CD14-positive monocyte (primary cell): ENCODE results near the gene ARHGEF16. TPM values are rescaled to one million over a fixed set of nuclear protein-coding genes. Genes with fewer than 3 reads are reported as not detected.

Experiments used
- DNase-seq, 3 donors: peaks; one replicate each; pipeline ENCODE4 v3.0.0-alpha.2; 2011 to 2022
- H2AFZ ChIP-seq: 2 replicates; pipeline ENCODE4 v1.6.0; 2012; ENCODE audit warnings: mild to moderate bottlenecking, low read depth, low read length, inconsistent platforms; ENCODE audit not compliant: insufficient read depth, poor library complexity, severe bottlenecking
- H3K27ac ChIP-seq, 2 donors: 1 replicate in 1 of 2; 2 replicates in 1 of 2; pipeline ENCODE4 v1.5.1; 2012 to 2013; ENCODE audit warnings: low read length in 2 of 2, control low read depth in 1 of 2, inconsistent platforms in 1 of 2, low read depth in 1 of 2, mild to moderate bottlenecking in 1 of 2
- H3K27me3 ChIP-seq, 2 donors: one replicate each; pipeline versions ENCODE4 v1.6.0 to v1.6.1; 2011 to 2013; ENCODE audit warnings: low read length in 2 of 2; ENCODE audit not compliant: control insufficient read depth in 2 of 2, insufficient read depth in 2 of 2
- H3K36me3 ChIP-seq, 2 donors: replicated peaks in 1 of 2; 1 replicate in 1 of 2; 2 replicates in 1 of 2; pipeline versions ENCODE4 v1.5.1 to v1.6.1; 2012 to 2013; ENCODE audit warnings: low read length in 2 of 2, control low read depth in 1 of 2, inconsistent platforms in 1 of 2, mild to moderate bottlenecking in 1 of 2; ENCODE audit not compliant: insufficient read depth in 2 of 2, control insufficient read depth in 1 of 2
- H3K4me1 ChIP-seq, 2 donors: 1 replicate in 1 of 2; 2 replicates in 1 of 2; pipeline versions ENCODE4 v1.5.1 to v1.6.1; 2012 to 2013; ENCODE audit warnings: low read length in 2 of 2, control low read depth in 1 of 2, inconsistent platforms in 1 of 2, mild to moderate bottlenecking in 1 of 2, moderate library complexity in 1 of 2; ENCODE audit not compliant: insufficient read depth in 2 of 2, control insufficient read depth in 1 of 2
- H3K4me2 ChIP-seq: replicated peaks from 2 replicates; pipeline ENCODE3; 2012; ENCODE audit warnings: low read length, moderate library complexity, mild to moderate bottlenecking; ENCODE audit not compliant: poor library complexity, severe bottlenecking; ENCODE audit errors: extremely low read depth
- H3K4me3 ChIP-seq, 3 experiments: fragments of 200-600 bp in 1 of 3; sonication (generic) in 1 of 3; replicated peaks in 1 of 3; 1 replicate in 2 of 3; 2 replicates in 1 of 3; pipeline ENCODE4 v1.5.1; 2011 to 2013; ENCODE audit warnings: low read length in 3 of 3, mild to moderate bottlenecking in 3 of 3, control low read depth in 2 of 3, low read depth in 2 of 3, inconsistent platforms in 1 of 3, moderate library complexity in 1 of 3
- H3K79me2 ChIP-seq: 2 replicates; pipeline ENCODE4 v1.6.0; 2012; ENCODE audit warnings: mild to moderate bottlenecking, control low read depth, inconsistent platforms, low read length, moderate library complexity; ENCODE audit not compliant: insufficient read depth
- H3K9ac ChIP-seq: 2 replicates; pipeline ENCODE4 v1.6.0; 2017; ENCODE audit warnings: low read length, mild to moderate bottlenecking; ENCODE audit not compliant: insufficient read depth, poor library complexity, severe bottlenecking
- H3K9me3 ChIP-seq, 2 donors: replicated peaks in 1 of 2; 1 replicate in 1 of 2; 2 replicates in 1 of 2; pipeline versions ENCODE4 v1.5.1 to v1.6.1; 2012 to 2013; ENCODE audit warnings: low read length in 2 of 2, control low read depth in 1 of 2; ENCODE audit not compliant: control insufficient read depth in 1 of 2, insufficient read depth in 1 of 2
- H4K20me1 ChIP-seq: 2 replicates; pipeline ENCODE4 v1.6.0; 2012; ENCODE audit warnings: mild to moderate bottlenecking, low read length, control low read depth, moderate library complexity; ENCODE audit not compliant: insufficient read depth
- H3K27ac Mint-ChIP-seq, 7 donors: one replicate each; pipeline ENCODE4 v1.8.0; 2020; ENCODE audit warnings: mild to moderate bottlenecking in 7 of 7, mixed read lengths in 7 of 7, moderate library complexity in 6 of 7, inconsistent platforms in 2 of 7
- H3K27me3 Mint-ChIP-seq, 3 donors: one replicate each; pipeline ENCODE4 v1.8.0; 2021 to 2022; ENCODE audit warnings: low read depth in 3 of 3, mild to moderate bottlenecking in 3 of 3, mixed read lengths in 3 of 3, moderate library complexity in 3 of 3, inconsistent platforms in 1 of 3
- H3K36me3 Mint-ChIP-seq, 2 donors: one replicate each; pipeline ENCODE4 v1.8.0; 2020; ENCODE audit warnings: mixed read lengths in 2 of 2, inconsistent platforms in 1 of 2, mild to moderate bottlenecking in 1 of 2
- H3K4me1 Mint-ChIP-seq: one replicate; pipeline ENCODE4 v1.8.0; 2020; ENCODE audit warnings: mild to moderate bottlenecking, mixed read lengths
- H3K4me3 Mint-ChIP-seq, 2 donors: one replicate each; pipeline ENCODE4 v1.8.0; 2020; ENCODE audit warnings: mild to moderate bottlenecking in 2 of 2, mixed read lengths in 2 of 2, moderate library complexity in 1 of 2
- H3K9me3 Mint-ChIP-seq, 7 donors: one replicate each; pipeline ENCODE4 v1.8.0; 2020 to 2022; ENCODE audit warnings: mixed read lengths in 7 of 7, mild to moderate bottlenecking in 6 of 7, moderate library complexity in 6 of 7, inconsistent platforms in 2 of 7
- WGBS: methylation state at CpG from one replicate; pipeline ENCODE4 v1.1.5; 2013; ENCODE audit warnings: missing lambda C conversion rate; ENCODE audit not compliant: insufficient coverage; 5-methylcytosine and 5-hydroxymethylcytosine counted together
- intact Hi-C, 2 donors: fragments of 100-400 bp; cut with micrococcal nuclease; formaldehyde crosslinking; loops; one replicate each; pipeline versions ENCODE4 v1.15.0 to v1.15.1; 2023
- polyA plus RNA-seq, 3 donors: library from polyadenylated mRNA; depleted of rRNA in 1 of 3; unstranded in 2 of 3; stranded (reverse) in 1 of 3; fragments of 300-500 nt in 2 of 3; fragments of >200 nt in 1 of 3; fragmentation: Illumina TruSeq in 2 of 3; gene quantifications; 1 replicate in 2 of 3; 2 replicates in 1 of 3; pipeline ENCODE4 v1.2.3, GENCODE V29; 2012 to 2021
- TF ChIP-seq, protein P1 (sequence below): fragments of 200-600 bp; IDR thresholded peaks from one replicate; pipeline ENCODE4 v1.8.0; 2022; ENCODE audit warnings: antibody characterized with exemption, mild to moderate bottlenecking

Gene ARHGEF16
- polyA plus RNA-seq, 3 donors = not detected

DNA sequence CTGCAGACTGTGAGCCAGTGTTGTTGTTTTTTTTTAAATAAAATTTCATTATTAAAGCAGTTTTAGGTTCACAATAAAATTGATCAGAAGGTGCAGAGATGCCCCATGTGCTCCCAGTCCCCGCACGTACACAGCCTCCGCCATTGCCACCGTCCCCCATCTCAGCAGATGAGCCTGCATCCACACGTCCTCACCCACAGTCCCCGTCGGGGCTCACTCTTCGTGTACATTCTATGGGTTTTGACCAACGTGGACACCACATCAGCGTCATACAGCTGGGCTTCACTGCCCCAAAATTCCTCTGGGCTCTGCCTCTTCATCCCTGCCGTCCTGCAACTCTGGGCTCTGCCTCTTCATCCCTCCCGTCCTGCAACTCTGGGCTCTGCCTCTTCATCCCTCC, 11.6 kb upstream of the ARHGEF16 start:
- Histone ChIP-seq H3K9ac (no peak overlapping the region), H3K27ac (no peak overlapping the region), H2AFZ (no peak overlapping the region), H4K20me1 (no peaks in the 10 kb centered on the region), H3K36me3 (no peaks in the 10 kb centered on the region), H3K4me3 (no peak overlapping the region), H3K79me2 (no peaks in the 10 kb centered on the region), H3K9me3 (peaks cover 0 to 7% of the 10 kb centered on the region in 2 donors), H3K27me3 (no peaks in the 10 kb centered on the region), H3K4me2 (no peak overlapping the region), H3K4me1 (no peaks in the 10 kb centered on the region)
- Mint-ChIP-seq H3K27ac (peak overlapping the region in 1 of 7 donors; percentile 63), H3K27me3 (peaks cover 8 to 13% (median 12%) of the 10 kb centered on the region in 3 donors), H3K9me3 (peaks cover 2 to 16% (median 11%) of the 10 kb centered on the region in 7 donors), H3K36me3 (no peaks in the 10 kb centered on the region), H3K4me3 (no peak overlapping the region), H3K4me1 (no peaks in the 10 kb centered on the region)
- TF ChIP-seq, protein P1, sequence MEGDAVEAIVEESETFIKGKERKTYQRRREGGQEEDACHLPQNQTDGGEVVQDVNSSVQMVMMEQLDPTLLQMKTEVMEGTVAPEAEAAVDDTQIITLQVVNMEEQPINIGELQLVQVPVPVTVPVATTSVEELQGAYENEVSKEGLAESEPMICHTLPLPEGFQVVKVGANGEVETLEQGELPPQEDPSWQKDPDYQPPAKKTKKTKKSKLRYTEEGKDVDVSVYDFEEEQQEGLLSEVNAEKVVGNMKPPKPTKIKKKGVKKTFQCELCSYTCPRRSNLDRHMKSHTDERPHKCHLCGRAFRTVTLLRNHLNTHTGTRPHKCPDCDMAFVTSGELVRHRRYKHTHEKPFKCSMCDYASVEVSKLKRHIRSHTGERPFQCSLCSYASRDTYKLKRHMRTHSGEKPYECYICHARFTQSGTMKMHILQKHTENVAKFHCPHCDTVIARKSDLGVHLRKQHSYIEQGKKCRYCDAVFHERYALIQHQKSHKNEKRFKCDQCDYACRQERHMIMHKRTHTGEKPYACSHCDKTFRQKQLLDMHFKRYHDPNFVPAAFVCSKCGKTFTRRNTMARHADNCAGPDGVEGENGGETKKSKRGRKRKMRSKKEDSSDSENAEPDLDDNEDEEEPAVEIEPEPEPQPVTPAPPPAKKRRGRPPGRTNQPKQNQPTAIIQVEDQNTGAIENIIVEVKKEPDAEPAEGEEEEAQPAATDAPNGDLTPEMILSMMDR = no peak
- DNase-seq = no peak
- 91% methylated on average over 12 of the region's 12 CpGs for WGBS
- intact Hi-C loops = loop anchor here in 1 of 2 donors (10.0 kb wide), 1 partner anchor 152 kb away; no protein-coding TSS in a partner anchor

DNA sequence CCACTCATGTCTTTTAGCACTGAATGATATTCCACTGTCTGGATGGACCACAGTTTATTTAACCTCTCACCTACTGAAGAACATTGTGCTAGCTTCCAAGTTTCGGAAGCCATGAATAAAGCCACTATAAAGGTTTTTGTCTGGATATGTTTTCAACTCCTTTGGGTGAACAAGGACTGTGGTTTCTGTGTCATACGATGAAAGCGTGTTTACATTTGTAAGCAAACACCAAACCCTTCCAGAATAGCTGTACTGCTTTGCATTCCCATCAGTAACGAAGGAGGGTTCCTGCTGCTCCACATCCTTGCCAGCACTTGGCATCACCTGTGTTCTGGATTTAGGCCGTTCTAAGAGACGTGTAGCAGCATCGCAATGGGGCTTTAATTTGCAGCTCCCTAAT, 10.7 kb upstream of the ARHGEF16 start:
- DNase-seq = no peak
- peaks cover 0 to 7% of the 10 kb centered on the region in 2 donors for H3K9me3 ChIP-seq
- no peak overlapping the region for H3K9ac ChIP-seq
- no peak overlapping the region for H3K4me3 ChIP-seq
- H3K79me2 ChIP-seq = no peaks in the 10 kb centered on the region
- H3K27ac ChIP-seq = no peak overlapping the region
- no peaks in the 10 kb centered on the region for H3K4me1 ChIP-seq
- TF ChIP-seq, protein P1 = no peak
- H2AFZ ChIP-seq = no peak overlapping the region
- H3K36me3 Mint-ChIP-seq = no peaks in the 10 kb centered on the region
- H3K27me3 ChIP-seq = no peaks in the 10 kb centered on the region
- H3K4me1 Mint-ChIP-seq = no peaks in the 10 kb centered on the region
- peaks cover 2 to 19% (median 11%) of the 10 kb centered on the region in 7 donors for H3K9me3 Mint-ChIP-seq
- H3K4me2 ChIP-seq = no peak overlapping the region
- 89% methylated on average over 5 of the region's 7 CpGs for WGBS
- no peaks in the 10 kb centered on the region for H4K20me1 ChIP-seq
- no peak overlapping the region for H3K27ac Mint-ChIP-seq
- no peak overlapping the region for H3K4me3 Mint-ChIP-seq
- intact Hi-C loops = loop anchor here in 1 of 2 donors (10.0 kb wide), 1 partner anchor 151 kb away; no protein-coding TSS in a partner anchor
- H3K36me3 ChIP-seq = no peaks in the 10 kb centered on the region
- peaks cover 12 to 13% (median 13%) of the 10 kb centered on the region in 3 donors for H3K27me3 Mint-ChIP-seq
